Measurements from ENCODE around the gene SERPIND1. TPM values are rescaled to one million over a fixed set of nuclear protein-coding genes. Genes with fewer than 3 reads are reported as not detected.

SERPIND1 gene
- total RNA-seq, 2 donors from 2014 or later: not detected

DNA sequence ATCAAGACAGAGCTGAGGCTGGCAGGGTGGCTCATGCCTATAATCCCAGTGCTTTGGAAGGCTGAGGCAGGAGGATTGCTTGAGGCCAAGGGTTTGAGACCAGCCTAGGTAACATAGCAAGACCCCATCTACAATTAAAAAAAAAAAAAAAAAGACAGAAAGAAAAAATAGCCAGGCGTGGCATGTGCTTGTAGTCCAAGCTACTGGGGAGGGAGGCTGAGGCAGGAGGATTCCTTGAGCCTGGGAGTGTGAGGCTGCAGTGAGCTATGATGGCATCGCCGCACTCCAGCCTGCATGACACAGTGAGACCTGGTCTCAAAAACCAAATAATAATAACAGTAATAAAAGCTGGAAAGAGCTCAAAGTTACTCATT, 9.4 kb downstream of the SERPIND1 start:
- Mint-ChIP-seq H3K4me1 (ENCODE audit: low read depth) (peaks cover 27% of the 10 kb centered on the region), H3K36me3 (ENCODE audit: insufficient read depth in 2 of 2) (peaks cover under 1 to 4% of the 10 kb centered on the region in 2 donors), H3K27me3 (ENCODE audit: low read depth) (no peaks in the 10 kb centered on the region), H3K9me3 (no peaks in the 10 kb centered on the region), H3K27ac (no peak overlapping the region), H3K4me3 (no peak overlapping the region)
- DNase-seq (no peak), ATAC-seq (replicated peaks in 1 of 2) (no peak)

DNA sequence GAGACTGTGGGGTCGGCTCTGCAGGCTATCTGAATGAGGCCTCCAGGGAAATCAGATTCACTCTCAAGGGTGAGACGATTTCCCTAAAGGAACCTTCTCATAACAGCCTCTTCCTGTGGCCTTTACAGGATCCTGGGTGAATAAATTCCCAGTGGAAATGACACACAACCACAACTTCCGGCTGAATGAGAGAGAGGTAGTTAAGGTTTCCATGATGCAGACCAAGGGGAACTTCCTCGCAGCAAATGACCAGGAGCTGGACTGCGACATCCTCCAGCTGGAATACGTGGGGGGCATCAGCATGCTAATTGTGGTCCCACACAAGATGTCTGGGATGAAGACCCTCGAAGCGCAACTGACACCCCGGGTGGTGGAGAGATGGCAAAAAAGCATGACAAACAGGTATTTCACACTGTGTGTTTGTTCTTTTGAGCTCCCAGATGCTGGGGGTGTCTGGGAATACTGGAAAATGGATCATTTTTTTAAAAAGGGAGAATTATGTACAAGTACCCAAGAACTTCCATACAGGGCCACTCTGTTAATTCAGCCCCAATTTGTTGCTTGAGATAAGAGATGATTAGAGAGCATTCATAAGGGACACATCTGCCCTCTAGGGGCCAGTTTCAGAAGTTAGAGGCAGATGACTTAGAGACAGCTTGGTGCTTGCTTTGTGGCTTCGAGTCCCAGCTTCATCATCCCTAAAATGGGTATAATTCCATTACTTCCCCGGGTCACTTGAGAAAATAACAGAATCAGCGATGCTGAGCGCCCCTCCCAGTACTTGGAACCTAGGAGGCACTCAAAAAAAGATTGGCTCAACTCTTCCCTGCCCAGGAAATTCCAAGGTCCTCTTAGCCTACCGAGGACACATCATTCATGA, 10.2 kb downstream of the SERPIND1 start:
- no peak overlapping the region for H3K27ac Mint-ChIP-seq
- peaks cover 0 to 6% of the 10 kb centered on the region in 2 donors for H3K36me3 Mint-ChIP-seq (ENCODE audit: insufficient read depth in 2 of 2)
- H3K9me3 Mint-ChIP-seq: no peaks in the 10 kb centered on the region
- no peaks in the 10 kb centered on the region for H3K27me3 Mint-ChIP-seq (ENCODE audit: low read depth)
- DNase-seq (peak; percentile 43 to 52), ATAC-seq (replicated peaks in 1 of 2) (no peak)
- H3K4me1 Mint-ChIP-seq (ENCODE audit: low read depth): peaks cover 19% of the 10 kb centered on the region
- H3K4me3 Mint-ChIP-seq: no peak overlapping the region

DNA sequence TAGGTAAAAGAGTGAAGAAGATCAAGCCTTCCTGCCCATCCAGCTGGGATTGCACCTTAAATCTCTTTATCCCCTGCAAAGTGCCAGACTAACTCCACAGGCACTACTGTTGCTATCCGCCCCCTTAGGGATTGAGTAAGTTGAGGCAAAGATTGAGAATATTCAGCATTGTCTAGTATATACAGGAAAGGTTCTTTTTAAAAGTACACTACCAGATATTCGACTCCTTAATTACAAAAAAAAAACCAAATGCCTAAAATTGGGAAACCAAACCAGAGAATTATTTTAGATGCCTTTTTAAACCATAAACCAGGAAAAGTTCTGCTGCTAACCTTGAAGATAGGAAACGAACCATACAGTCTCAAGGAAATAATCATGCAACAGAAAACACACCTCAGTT, 11.5 kb downstream of the SERPIND1 start:
- Mint-ChIP-seq H3K9me3 (no peaks in the 10 kb centered on the region), H3K27me3 (ENCODE audit: low read depth) (no peaks in the 10 kb centered on the region), H3K27ac (no peak overlapping the region), H3K36me3 (ENCODE audit: insufficient read depth in 2 of 2) (peaks cover 0 to 6% of the 10 kb centered on the region in 2 donors), H3K4me1 (ENCODE audit: low read depth) (peaks cover 17% of the 10 kb centered on the region), H3K4me3 (no peak overlapping the region)
- no peak for ATAC-seq (replicated peaks in 1 of 2)
- DNase-seq: no peak

DNA sequence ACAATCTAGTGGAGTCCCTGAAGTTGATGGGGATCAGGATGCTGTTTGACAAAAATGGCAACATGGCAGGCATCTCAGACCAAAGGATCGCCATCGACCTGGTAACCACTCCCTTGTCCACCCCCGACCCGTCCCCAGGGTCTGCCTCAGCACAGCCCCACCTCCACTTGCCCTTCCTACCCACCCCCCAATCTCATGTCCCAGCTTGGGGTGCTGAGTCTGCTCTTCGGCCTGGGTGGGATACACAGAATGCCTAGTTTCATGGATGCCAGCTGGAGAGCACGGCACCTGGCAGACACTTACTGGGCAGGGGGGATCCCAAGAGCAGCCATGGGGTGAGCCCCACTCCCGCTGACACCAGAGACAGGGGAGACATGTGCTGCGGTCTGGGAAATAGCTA, 12.1 kb downstream of the SERPIND1 start:
- Mint-ChIP-seq H3K27me3 (ENCODE audit: low read depth) (no peaks in the 10 kb centered on the region), H3K4me1 (ENCODE audit: low read depth) (peaks cover 17% of the 10 kb centered on the region), H3K4me3 (no peak overlapping the region), H3K27ac (no peak overlapping the region), H3K36me3 (ENCODE audit: insufficient read depth in 2 of 2) (peaks cover 0 to 6% of the 10 kb centered on the region in 2 donors), H3K9me3 (no peaks in the 10 kb centered on the region)
- DNase-seq (no peak), ATAC-seq (replicated peaks in 1 of 2) (no peak)

DNA sequence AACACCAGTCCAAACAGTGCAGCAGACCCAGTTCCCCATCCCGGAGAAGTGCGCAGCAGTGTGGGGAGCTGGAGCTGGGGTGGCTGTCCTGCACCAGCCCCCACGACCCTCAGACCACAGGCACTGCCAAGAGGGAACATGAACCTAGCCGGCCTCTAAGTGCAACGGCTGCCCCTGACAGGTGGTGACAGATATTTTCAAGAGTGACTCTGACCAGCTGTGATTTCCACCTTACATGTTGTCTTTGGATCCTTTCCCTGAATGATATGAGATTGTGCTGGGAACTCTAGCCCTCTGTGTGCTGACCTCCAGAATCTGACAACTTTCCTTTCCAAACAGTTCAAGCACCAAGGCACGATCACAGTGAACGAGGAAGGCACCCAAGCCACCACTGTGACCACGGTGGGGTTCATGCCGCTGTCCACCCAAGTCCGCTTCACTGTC, 12.6 kb downstream of the SERPIND1 start:
- DNase-seq (no peak), ATAC-seq (replicated peaks in 1 of 2) (no peak)
- no peaks in the 10 kb centered on the region for H3K9me3 Mint-ChIP-seq
- peaks cover 12% of the 10 kb centered on the region for H3K4me1 Mint-ChIP-seq (ENCODE audit: low read depth)
- H3K4me3 Mint-ChIP-seq: no peak overlapping the region
- H3K36me3 Mint-ChIP-seq (ENCODE audit: insufficient read depth in 2 of 2): peaks cover 0 to 6% of the 10 kb centered on the region in 2 donors
- H3K27ac Mint-ChIP-seq: no peak overlapping the region
- H3K27me3 Mint-ChIP-seq (ENCODE audit: low read depth): no peaks in the 10 kb centered on the region

DNA sequence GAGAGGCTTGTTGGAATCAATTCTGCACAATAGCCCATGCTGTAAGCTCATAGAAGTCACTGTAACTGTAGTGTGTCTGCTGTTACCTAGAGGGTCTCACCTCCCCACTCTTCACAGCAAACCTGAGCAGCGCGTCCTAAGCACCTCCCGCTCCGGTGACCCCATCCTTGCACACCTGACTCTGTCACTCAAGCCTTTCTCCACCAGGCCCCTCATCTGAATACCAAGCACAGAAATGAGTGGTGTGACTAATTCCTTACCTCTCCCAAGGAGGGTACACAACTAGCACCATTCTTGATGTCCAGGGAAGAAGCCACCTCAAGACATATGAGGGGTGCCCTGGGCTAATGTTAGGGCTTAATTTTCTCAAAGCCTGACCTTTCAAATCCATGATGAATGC, 13.3 kb downstream of the SERPIND1 start:
- H3K27ac Mint-ChIP-seq: no peak overlapping the region
- ATAC-seq (replicated peaks in 1 of 2) (no peak), DNase-seq (no peak)
- peaks cover 0 to 6% of the 10 kb centered on the region in 2 donors for H3K36me3 Mint-ChIP-seq (ENCODE audit: insufficient read depth in 2 of 2)
- H3K27me3 Mint-ChIP-seq (ENCODE audit: low read depth): no peaks in the 10 kb centered on the region
- no peaks in the 10 kb centered on the region for H3K9me3 Mint-ChIP-seq
- H3K4me1 Mint-ChIP-seq (ENCODE audit: low read depth): peaks cover 5% of the 10 kb centered on the region
- no peak overlapping the region for H3K4me3 Mint-ChIP-seq

DNA sequence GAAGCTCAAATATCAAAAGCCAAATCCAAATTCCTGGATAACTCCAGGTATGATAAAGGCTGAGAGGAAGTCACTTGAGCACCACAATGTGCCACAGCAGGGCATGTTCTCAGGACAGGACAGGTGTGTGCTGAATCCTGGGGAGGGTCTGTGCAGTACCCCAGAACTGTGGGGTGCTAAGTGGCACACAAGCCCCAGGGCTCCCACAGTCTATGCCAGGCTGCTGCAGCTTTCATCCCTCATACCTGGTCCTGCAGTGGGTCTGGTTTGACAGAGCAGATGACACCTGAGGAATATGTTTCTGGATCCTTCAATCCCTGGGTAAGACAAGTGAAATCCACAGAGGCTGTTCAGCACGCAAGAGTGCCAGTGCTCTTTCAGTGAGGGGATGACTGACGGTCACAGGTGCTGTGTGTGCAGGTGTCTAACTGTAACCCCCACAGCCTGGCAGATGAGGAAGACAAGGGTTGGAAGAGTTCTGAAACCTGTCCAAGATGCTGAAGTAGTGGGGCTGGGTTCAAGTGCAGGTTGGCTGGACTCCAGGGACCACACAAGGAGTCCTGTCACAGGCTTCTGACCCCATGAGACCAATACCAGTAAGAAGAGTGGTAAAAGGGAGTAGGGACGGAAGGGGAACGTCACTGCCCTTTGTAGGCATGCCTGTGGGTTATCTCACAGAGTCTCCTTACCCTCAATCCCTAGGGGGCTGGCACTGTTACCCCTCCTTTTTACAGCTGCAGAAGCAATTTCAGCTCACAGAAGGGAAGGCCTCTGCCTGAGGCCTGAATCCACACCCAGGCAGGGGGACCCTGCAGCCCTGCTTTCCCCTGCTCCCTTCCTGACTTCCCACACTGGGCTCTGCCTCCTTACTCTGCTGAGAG, 14.1 kb downstream of the SERPIND1 start:
- ATAC-seq (replicated peaks in 1 of 2): no peak
- DNase-seq: no peak
- peaks cover 0 to 6% of the 10 kb centered on the region in 2 donors for H3K36me3 Mint-ChIP-seq (ENCODE audit: insufficient read depth in 2 of 2)
- no peak overlapping the region for H3K4me3 Mint-ChIP-seq
- no peaks in the 10 kb centered on the region for H3K4me1 Mint-ChIP-seq (ENCODE audit: low read depth)
- no peaks in the 10 kb centered on the region for H3K27me3 Mint-ChIP-seq (ENCODE audit: low read depth)
- no peak overlapping the region for H3K27ac Mint-ChIP-seq
- H3K9me3 Mint-ChIP-seq: no peaks in the 10 kb centered on the region

DNA sequence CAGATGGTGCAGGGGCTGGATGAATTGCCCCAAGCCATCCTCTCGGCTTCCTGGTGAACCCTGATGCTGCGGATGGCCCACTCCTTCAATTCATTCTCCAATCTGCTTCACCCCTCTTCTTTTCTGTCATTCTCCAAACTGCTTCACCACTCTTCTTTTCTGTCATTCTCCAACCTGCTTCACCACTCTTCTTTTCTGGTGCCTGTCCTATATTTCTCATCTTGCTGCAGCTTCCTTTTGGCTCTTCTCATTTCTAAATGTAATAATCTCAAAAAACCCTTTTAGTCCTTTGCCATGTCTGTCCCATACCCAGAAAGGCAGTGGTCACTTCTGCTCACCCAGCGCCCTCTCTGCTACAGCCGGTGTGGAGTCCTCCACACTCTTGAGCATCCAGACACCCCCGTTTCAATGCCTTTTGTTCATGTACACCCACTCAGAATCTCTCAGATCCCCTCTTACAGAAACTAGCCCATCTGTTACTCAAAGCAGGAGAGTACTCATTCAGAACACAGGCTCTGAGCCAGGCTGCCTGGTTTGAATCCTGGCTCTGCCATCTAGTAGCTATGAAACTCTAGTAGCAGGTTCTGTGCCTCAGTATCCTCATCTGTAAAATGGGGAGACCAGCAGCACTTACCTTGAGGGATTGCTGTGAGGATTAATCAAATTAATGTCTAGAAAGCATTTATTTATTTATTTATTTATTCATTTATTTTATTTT, 14.9 kb downstream of the SERPIND1 start:
- H3K4me3 Mint-ChIP-seq: no peak overlapping the region
- ATAC-seq (replicated peaks in 1 of 2): no peak
- peaks cover 0 to 3% of the 10 kb centered on the region in 2 donors for H3K36me3 Mint-ChIP-seq (ENCODE audit: insufficient read depth in 2 of 2)
- no peaks in the 10 kb centered on the region for H3K4me1 Mint-ChIP-seq (ENCODE audit: low read depth)
- no peak for DNase-seq
- H3K27me3 Mint-ChIP-seq (ENCODE audit: low read depth): no peaks in the 10 kb centered on the region
- H3K9me3 Mint-ChIP-seq: no peaks in the 10 kb centered on the region
- peak overlapping the region; percentile 9 for H3K27ac Mint-ChIP-seq

DNA sequence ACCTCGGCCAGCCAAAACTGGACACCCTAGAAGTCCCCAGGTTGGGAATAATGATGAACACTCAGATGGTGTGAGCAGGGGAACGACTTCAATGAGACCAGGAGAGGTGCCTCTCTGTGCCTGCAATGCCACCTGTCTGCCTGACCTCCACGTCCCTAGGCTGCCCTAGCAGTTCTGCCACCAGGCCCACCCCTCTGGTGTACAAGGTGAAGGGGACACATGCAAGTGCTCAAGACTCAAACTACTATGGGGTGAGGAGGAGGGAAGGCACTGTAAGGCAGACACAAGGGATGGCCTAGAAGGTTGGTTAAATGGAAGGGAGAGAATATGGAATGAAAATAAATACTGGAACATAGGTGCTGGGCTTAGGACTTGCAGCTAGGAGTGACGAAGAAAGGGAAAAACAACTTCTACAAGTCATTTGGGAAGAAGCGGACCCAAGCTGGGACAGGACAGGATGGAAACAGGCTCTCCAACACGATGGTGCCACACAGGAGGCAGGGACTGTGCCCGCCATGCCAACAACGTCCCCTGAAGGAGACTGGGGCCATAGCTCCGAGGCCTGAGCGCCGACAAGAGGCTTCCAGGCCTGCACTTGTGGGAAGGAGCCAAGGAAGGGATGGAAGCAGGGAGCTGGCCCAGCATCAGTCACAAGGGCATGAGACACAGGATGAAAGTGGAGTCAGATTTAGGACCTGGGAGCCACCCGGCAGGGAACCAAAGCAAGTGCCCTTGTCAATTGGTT, 18.5 kb downstream of the SERPIND1 start:
- ATAC-seq (replicated peaks in 1 of 2): no peak
- Mint-ChIP-seq H3K4me1 (ENCODE audit: low read depth) (no peaks in the 10 kb centered on the region), H3K9me3 (no peaks in the 10 kb centered on the region), H3K27ac (no peak overlapping the region), H3K4me3 (no peak overlapping the region), H3K27me3 (ENCODE audit: low read depth) (no peaks in the 10 kb centered on the region), H3K36me3 (ENCODE audit: insufficient read depth in 2 of 2) (peaks cover 0 to 3% of the 10 kb centered on the region in 2 donors)
- no peak for DNase-seq

DNA sequence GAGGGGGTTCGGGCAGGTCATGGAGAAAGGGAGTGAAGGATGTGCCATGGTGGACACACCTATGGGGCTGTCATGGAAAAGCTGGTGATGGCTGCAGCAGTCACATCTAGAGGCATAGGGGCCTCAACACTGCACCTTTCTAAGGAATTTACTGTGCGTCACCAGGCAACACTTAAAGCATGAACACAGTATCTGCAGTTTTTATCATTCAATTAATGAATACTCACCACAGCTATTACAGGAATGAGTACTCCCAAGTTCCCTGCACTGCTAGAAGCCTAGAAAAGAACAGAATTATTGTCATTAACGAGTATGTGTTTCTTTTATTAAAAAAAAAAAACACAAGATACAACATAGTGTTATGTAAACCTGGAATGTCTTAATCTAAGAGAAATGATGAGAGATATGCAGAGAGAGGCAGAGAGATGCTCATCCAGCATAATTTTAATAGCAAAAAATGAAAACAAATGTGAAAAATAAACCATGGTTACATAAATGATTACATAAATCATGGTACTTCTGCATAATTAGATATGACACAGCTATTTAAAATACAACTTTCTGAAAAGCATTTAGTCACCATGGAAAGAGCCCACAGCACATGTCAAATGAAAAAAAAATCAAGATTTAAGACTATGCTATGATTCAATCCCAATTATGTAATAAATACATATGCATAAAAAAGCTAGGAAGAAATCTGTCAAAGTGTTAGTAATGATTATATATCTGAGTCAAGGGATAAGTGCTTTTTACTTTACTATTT, 19.2 kb downstream of the SERPIND1 start:
- no peaks in the 10 kb centered on the region for H3K4me1 Mint-ChIP-seq (ENCODE audit: low read depth)
- H3K27ac Mint-ChIP-seq: no peak overlapping the region
- DNase-seq (no peak), ATAC-seq (replicated peaks in 1 of 2) (no peak)
- no peaks in the 10 kb centered on the region for H3K9me3 Mint-ChIP-seq
- H3K27me3 Mint-ChIP-seq (ENCODE audit: low read depth): no peaks in the 10 kb centered on the region
- H3K4me3 Mint-ChIP-seq: no peak overlapping the region
- H3K36me3 Mint-ChIP-seq (ENCODE audit: insufficient read depth in 2 of 2): peaks cover 0 to 3% of the 10 kb centered on the region in 2 donors

DNA sequence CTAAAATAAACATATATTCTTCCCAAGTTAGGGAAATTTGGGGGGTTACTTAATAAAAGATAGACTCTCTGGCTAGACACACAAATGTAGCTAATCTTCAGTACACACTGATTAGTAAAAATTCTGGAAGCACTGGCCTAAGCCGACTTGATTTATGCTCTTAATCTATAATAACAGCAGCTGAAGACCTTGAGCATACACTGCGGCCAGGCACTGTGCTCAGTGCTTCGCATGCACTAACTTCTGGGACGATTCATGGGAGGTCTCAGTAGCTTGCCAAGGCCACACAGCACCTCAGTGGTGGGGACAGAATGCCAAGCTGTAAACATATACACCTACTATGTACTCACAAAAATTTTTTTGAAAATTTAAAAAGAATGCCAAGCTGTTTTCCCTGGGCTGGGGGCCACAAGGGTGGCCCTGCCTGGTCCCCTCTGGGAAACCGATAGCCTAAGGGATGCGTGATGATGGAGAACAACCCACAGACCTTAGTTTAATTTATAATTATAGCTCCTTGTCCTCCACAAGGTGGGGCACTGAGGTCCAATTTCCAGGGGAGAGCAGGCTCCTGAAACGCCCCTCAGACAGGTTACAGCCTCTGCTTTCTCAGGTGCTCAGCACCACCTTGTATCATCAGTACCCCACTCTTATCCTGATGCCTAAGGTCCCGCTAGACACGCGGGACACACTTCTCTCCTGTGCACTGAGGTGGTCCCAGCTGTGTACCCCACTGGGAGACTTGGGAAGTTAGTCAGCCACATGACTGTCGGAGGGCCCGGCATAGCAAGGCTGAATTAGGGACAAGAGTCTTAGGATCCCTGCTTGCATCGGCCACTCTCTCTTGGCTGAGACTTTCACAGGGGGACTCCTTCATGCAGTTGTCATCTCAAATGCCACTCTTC, 20.1 kb downstream of the SERPIND1 start:
- ATAC-seq (replicated peaks in 1 of 2) (no peak), DNase-seq (no peak)
- Mint-ChIP-seq H3K36me3 (ENCODE audit: insufficient read depth in 2 of 2) (no peaks in the 10 kb centered on the region), H3K9me3 (no peaks in the 10 kb centered on the region), H3K4me1 (ENCODE audit: low read depth) (no peaks in the 10 kb centered on the region), H3K27ac (no peak overlapping the region), H3K27me3 (ENCODE audit: low read depth) (no peaks in the 10 kb centered on the region), H3K4me3 (no peak overlapping the region)
